K562 (cell line): ENCODE data around the gene RPL7L1. TPM values are rescaled to one million over a fixed set of nuclear protein-coding genes. Genes with fewer than 3 reads are reported as not detected.

Source experiments
- ARID3B ChIP-seq: fragments of 250-450 bp; sonication (Bioruptor Pico); IDR thresholded peaks from 2 replicates; pipeline ENCODE4 v1.4.0; 2020; ENCODE audit warnings: borderline replicate concordance
- BRD4 ChIP-seq: fragments of 200-600 bp; sonication (generic); IDR thresholded peaks from 2 replicates; pipeline ENCODE4 v1.6.1; 2017; ENCODE audit warnings: inconsistent platforms
- GABPA ChIP-seq: fragments of 200-800 bp; sonication (Bioruptor generic); conservative IDR thresholded peaks from 2 replicates; pipeline ENCODE4 v1.6.1; 2016; ENCODE audit warnings: low read depth, missing genetic modification characterization, missing compliant biosample characterization
- HNRNPL ChIP-seq: fragments of 200-400 bp; formaldehyde crosslinking; IDR thresholded peaks from 2 replicates; pipeline ENCODE4 v1.6.1; 2017; ENCODE audit warnings: low read depth, mild to moderate bottlenecking, low read length
- MNT ChIP-seq, 2 experiments: fragments of 450-650 bp; conservative IDR thresholded peaks; 2 replicates each; pipeline ENCODE4 v1.6.1; 2017; ENCODE audit warnings: mild to moderate bottlenecking in 2 of 2, moderate library complexity in 2 of 2
- MTA3 ChIP-seq: fragments of 450-650 bp; formaldehyde crosslinking; IDR thresholded peaks from 2 replicates; pipeline ENCODE4 v1.6.1; 2017; ENCODE audit warnings: mild to moderate bottlenecking, borderline replicate concordance
- NFYB ChIP-seq: IDR thresholded peaks from 2 replicates; pipeline ENCODE4 v1.6.1; 2011; ENCODE audit warnings: mild to moderate bottlenecking, moderate library complexity; ENCODE audit not compliant: insufficient read length; ENCODE audit errors: extremely low read depth
- POLR2G ChIP-seq: fragments of 200-400 bp; formaldehyde crosslinking; IDR thresholded peaks from 2 replicates; pipeline ENCODE4 v1.6.1; 2017; ENCODE audit warnings: low read depth, mild to moderate bottlenecking, antibody characterized with exemption, low read length, moderate library complexity
- SIRT6 ChIP-seq: IDR thresholded peaks from one replicate; pipeline ENCODE4 v1.6.1; 2012; ENCODE audit warnings: low read depth, mild to moderate bottlenecking, control low read depth, inconsistent platforms, low read length, moderate library complexity
- SP1 ChIP-seq: sonication (generic); formaldehyde crosslinking; IDR thresholded peaks from 2 replicates; pipeline ENCODE4 v1.8.1; 2022; ENCODE audit warnings: mild to moderate bottlenecking, missing genetic modification reagents
- TAF15 ChIP-seq: fragments of 200-400 bp; formaldehyde crosslinking; IDR thresholded peaks from 2 replicates; pipeline ENCODE4 v1.6.1; 2017; ENCODE audit warnings: mild to moderate bottlenecking, low read depth, low read length, moderate library complexity
- TGIF2 ChIP-seq: sonication (generic); formaldehyde crosslinking; IDR thresholded peaks from 2 replicates; pipeline ENCODE4 v1.8.1; 2022; ENCODE audit warnings: mild to moderate bottlenecking, missing genetic modification reagents, moderate library complexity
- THRAP3 ChIP-seq: fragments of 450-650 bp; IDR thresholded peaks from 2 replicates; pipeline ENCODE4 v1.6.1; 2016; ENCODE audit warnings: mild to moderate bottlenecking, inconsistent platforms, borderline replicate concordance
- TSHZ1 ChIP-seq: fragments of 250-450 bp; sonication (Bioruptor Pico); IDR thresholded peaks from 2 replicates; pipeline ENCODE4 v1.4.0; 2020; ENCODE audit warnings: mild to moderate bottlenecking, moderate library complexity
- ZEB2 ChIP-seq: fragments of 450-650 bp; IDR thresholded peaks from 2 replicates; pipeline ENCODE4 v1.6.1; 2016
- ZKSCAN3 ChIP-seq: fragments of 250-450 bp; sonication (Bioruptor Pico); IDR thresholded peaks from 2 replicates; pipeline ENCODE4 v1.4.0; 2020
- ZNF184 ChIP-seq: sonication (generic); formaldehyde crosslinking; IDR thresholded peaks from 2 replicates; pipeline ENCODE4 v1.5.0; 2020; ENCODE audit warnings: missing genetic modification reagents
- ZNF217 ChIP-seq: sonication (generic); formaldehyde crosslinking; IDR thresholded peaks from 2 replicates; pipeline ENCODE4 v1.8.0; 2022; ENCODE audit warnings: mild to moderate bottlenecking, missing genetic modification reagents
- ZNF277 ChIP-seq: fragments of 250-450 bp; sonication (Bioruptor Pico); IDR thresholded peaks from 2 replicates; pipeline ENCODE4 v1.8.0; 2022; ENCODE audit warnings: inconsistent platforms, mild to moderate bottlenecking, moderate library complexity, borderline replicate concordance
- ZNF589 ChIP-seq: fragments of 200-800 bp; sonication (Bioruptor generic); IDR thresholded peaks from 2 replicates; pipeline ENCODE4 v1.6.1; 2016; ENCODE audit warnings: low read depth, missing genetic modification characterization, missing compliant biosample characterization
- ZNF668 ChIP-seq: fragments of 250-450 bp; sonication (Bioruptor Pico); IDR thresholded peaks from 2 replicates; pipeline ENCODE4 v1.8.0; 2022; ENCODE audit warnings: mild to moderate bottlenecking, inconsistent platforms
- ZNF717 ChIP-seq: fragments of 250-450 bp; sonication (Bioruptor Pico); IDR thresholded peaks from 2 replicates; pipeline ENCODE4 v1.5.0; 2021
- ZNF778 ChIP-seq: fragments of 450-650 bp; formaldehyde crosslinking; IDR thresholded peaks from 2 replicates; pipeline ENCODE4 v1.4.0; 2020; ENCODE audit warnings: mild to moderate bottlenecking, moderate library complexity
- polyA plus RNA-seq, 8 experiments: library from polyadenylated mRNA; depleted of rRNA in 4 of 8; stranded (reverse) in 5 of 8; unstranded in 3 of 8; fragments of >200 nt; fragmentation: Nextera tagmentation in 2 of 8; fragmentation: Illumina TruSeq in 1 of 8; extraction: Ambion mirVana in 2 of 8; extraction: Trizol in 1 of 8; gene quantifications; 2 replicates each; pipeline versions ENCODE4 v1.2.1 to v1.2.3, GENCODE V29; 2011 to 2014; ENCODE audit warnings: inconsistent platforms in 1 of 8, missing spikeins in 1 of 8
- total RNA-seq, 7 experiments: library from RNA; depleted of rRNA in 6 of 7; stranded (reverse); fragments of >200 nt in 6 of 7; fragmentation: Illumina TruSeq in 2 of 7; extraction: Trizol in 2 of 7; gene quantifications; 2 replicates each; pipeline versions ENCODE4 v1.2.1 to v1.2.3, GENCODE V29; 2011 to 2021; ENCODE audit warnings: low replicate concordance in 1 of 7

The RPL7L1 gene
- total and polyA plus RNA-seq, 9 of the 15 experiments (the other 6 are each of a cell fraction or from before 2014, with no cell fraction given) = 129 to 259 (median 164) TPM

GRCh38 chr6:42901538-42901957, 22.1 kb downstream of the RPL7L1 start (continued):
- TF ChIP-seq TSHZ1 (no peak), ZNF778 (CRISPR knock-in tag) (no peak), TGIF2 (CRISPR knock-in tag) (no peak), SIRT6 (no peak), TAF15 (no peak), ARID3B (CRISPR knock-in tag) (no peak), HNRNPL (no peak), BRD4 (no peak), ZEB2 (no peak), NFYB (no peak), ZNF277 (CRISPR knock-in tag) (no peak), THRAP3 (no peak), ZNF717 (CRISPR knock-in tag) (no peak), ZNF589 (no peak), GABPA (no peak), MTA3 (no peak), POLR2G (no peak), ZNF668 (CRISPR knock-in tag) (no peak), MNT (conservative IDR thresholded peaks at IDR 0.05) (peak; percentile 41 to 61; a peak in 2 of 4 replicates), ZNF184 (no peak), SP1 (peak; percentile 58; the same call in 1 of the 2 replicates), ZNF217 (CRISPR knock-in tag) (no peak), ZKSCAN3 (no peak)
